Right hindlimb (tissue), 1 donor: Measurements from ENCODE around the gene NR2F1.
"Not testable (repeated sequence)": the region's sequence is repeated elsewhere in the genome, so short reads cannot be mapped to it uniquely, and the experiment has no call there.

Experiments
- DNase-seq: peaks from one replicate; pipeline ENCODE4 v3.0.0-alpha.2; 2018

NR2F1 gene

DNA sequence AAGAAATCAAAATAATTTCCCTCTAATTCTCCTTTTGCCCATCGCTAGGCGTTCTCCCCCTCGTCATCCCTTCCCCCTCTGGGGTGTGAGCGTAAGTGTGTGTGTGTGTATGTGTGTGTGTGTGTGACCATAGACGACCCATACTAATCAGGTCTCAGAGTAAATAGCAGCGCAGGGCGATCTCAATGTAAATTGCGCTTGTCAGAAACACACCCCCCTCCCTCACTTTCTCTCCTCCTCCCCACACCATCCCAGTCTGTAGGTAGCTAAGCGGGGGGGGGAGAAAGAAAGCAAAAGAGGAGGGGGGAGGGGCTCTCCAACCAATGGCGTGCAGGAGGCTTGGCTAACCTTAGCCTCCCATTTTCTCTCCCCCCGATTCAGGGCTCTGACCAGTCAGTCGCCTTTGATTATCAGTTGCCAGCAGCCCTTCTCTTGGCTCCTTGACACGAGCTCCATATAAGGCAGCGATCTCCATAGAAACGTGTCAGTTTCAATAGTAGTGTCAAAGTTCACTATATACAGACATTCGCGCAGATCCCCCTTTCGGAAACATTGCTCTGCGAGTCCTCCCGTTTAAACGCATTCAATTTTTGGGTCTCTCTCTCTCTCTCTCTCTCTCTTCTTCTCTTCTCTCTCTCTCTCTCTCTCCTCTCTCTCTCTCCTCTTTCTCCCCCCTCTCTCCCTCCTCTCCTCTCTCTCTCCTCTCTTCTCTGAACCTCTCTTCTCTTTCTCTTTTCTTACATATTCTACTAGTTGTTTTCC, at the start of gene NR2F1:
NR2F1 (plus strand) TSS at position 546 of the 762 bp plus-strand sequence. CDS start 1,802 bp downstream, outside the sequence.
- DNase-seq: peak; percentile 83

DNA sequence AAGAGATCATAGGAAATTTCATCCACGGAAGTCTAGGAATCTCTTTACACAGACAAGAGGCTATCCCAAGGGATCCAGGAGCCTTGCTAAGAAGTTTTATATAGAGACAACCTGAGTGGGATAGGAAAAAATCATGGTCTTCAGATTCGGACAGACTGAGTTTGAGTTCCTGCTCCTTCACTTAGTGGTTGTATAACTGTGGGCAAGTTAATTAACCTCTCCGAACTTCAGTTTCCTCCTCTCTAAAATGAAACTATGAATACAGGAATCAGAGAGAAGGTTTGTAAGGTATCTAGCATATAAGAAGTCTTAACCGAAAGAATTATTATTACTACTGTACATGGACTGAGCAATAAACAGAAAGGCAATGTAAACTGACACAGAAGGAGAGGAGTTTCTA, 37.1 kb upstream of the NR2F1 start:
- DNase-seq: no peak

DNA sequence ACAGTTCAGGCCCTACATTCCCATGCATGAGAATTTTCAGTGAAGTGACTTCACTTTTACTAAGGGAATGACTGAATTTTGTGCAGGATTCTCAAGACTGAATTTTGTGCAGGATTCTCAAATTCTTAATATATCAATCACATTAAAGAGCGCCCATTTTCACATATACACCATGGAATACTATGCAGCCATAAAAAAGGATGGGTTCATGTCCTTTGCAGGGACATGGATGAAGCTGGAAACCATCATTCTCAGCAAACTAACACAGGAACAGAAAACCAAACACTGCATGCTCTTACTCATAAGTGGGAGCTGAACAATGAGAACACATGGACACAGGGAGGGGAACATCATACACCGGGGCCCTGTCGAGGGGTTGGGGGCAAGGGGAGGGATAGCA, 33.4 kb upstream of the NR2F1 start:
- DNase-seq: not testable (repeated sequence)

DNA sequence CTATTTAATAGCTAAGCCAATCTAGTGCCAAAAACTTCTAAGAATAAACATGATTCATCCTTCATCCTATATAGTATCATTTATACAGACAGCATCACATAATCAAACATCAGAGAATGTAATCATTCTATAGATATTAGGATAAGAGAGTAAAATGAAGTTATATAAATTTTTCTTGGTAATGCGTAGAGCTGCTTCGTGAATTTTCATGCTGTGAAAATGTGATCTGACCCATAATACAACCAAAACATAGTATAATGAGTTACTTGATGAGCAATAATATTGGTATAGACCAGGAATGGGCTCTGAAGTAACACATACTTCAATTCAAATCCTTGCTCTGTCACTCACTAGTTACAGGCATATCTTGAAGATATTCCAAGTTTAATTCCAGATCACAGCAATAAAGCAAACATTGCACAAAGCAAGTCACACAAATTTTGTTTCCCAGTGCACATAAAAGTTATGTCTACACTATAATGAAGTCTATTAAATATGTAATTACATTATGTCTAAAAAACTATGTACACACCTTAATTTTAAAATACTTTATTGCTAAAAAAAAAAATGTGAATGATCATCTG, 25.9 kb upstream of the NR2F1 start:
- no peak for DNase-seq

DNA sequence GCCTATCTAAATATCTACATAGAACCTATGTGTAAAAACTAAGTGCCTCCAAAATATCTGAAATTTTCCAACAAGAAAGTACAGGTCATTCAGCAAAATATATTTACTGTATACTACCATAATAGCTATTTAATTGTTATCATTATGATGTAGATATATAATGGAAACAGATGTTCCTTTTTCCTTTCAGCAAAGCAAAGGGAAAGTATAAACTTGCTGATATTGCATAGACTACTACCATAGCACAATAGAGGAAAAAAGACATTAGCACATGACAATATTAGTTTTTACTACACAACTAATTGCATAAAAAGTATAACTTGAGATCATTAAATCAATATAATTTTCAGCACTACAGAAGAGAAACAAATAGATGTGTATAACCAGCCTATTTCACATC, 16.9 kb upstream of the NR2F1 start:
- no peak for DNase-seq

DNA sequence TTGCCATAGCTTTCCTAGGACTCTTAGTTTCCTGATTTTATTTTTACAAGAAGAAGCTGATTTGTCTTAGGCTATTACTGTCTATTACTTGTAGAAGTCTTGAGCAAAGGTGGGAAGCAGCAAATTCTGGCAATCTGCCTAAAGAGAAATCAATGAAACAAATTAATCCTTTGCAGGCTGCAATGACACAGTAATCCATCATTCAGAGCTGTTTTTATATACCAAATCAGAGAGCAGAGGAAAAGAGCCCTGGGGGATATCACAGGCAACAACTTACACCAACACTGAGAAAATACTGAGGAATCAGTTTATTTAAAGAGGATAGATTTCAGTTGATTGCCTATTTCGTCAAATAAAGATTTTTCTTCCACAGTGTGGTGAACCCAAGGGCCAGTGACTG, 15.6 kb upstream of the NR2F1 start:
- no peak for DNase-seq

DNA sequence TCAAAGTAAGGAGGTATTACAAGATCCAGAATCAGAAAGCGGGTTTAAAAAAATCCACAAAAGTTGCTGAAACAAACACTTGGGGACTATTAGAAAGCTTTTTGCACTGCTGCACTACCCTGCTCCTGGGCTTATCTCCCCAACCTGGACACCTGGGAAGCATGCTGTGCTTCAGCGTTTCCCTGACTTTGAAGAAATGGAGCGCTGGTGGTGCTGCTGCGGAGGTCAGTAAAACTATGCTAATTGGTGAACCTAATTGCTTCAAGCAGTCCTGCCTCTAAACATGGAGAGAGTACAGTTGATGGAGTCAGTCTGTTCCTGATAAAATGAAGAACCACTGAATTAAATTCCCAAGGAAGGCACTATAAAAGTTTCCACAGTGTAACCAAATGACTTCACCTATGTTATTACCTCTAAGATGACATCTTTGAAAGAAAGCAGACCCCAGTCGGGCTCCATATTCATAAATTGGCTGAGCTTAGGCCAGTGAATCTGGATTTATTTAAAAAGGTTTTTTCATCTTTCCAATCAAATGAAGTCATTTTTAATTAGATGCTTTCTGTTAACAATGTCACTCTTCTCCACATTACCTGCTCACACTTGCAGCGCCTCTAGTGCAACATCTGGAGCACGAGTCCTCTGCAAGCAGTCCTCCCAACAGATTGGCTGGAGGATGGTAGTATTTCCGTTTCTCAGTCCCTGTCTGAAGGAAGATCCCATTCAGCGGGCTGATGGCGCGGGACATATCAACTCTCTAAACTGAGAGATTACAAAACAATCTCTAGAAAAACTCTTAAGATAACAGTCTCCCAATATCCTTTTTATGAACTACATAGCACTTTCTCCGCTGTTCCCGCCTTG, 13.5 kb upstream of the NR2F1 start:
- no peak for DNase-seq

DNA sequence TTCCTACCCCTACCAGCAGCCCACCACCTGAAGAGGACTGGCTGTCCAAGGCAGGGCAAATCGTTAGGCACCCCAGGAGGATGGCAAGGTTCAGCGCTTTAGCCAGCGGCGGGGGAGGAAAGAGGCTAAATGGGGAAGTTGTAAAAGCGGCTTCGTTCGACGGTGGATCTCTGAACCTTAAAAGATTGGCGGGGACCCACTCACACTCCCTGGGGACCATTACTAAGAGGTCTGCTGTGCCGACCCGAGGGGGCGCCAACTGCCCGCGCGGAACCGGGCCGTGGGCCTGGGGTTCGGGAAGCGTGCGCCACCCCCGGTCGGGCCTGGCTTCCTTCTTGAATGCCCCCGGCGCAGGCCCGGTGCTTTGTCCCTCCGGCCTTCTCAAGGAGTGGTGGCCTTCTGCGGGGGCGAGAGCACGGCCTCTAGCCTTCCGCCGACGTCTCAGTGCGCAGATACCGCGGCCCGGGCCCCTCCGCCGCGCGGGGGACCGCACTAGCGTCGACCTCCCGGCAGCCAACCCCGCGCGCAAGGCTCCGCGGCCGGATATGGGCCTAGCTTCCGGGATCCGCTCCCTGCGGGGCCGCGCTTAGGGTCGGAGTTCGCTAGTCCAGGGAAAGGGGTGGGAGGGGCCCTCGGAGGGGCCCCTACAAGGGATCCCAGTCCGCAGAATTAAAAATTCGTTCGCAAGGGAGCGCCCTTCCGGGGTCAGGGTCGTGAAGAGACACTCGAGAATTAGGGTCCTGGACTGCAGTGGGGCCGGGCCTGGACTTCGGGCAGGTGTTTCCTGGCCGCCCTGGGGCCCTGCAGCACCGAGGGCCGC, 12.5 kb upstream of the NR2F1 start:
- DNase-seq: peak; percentile 55

DNA sequence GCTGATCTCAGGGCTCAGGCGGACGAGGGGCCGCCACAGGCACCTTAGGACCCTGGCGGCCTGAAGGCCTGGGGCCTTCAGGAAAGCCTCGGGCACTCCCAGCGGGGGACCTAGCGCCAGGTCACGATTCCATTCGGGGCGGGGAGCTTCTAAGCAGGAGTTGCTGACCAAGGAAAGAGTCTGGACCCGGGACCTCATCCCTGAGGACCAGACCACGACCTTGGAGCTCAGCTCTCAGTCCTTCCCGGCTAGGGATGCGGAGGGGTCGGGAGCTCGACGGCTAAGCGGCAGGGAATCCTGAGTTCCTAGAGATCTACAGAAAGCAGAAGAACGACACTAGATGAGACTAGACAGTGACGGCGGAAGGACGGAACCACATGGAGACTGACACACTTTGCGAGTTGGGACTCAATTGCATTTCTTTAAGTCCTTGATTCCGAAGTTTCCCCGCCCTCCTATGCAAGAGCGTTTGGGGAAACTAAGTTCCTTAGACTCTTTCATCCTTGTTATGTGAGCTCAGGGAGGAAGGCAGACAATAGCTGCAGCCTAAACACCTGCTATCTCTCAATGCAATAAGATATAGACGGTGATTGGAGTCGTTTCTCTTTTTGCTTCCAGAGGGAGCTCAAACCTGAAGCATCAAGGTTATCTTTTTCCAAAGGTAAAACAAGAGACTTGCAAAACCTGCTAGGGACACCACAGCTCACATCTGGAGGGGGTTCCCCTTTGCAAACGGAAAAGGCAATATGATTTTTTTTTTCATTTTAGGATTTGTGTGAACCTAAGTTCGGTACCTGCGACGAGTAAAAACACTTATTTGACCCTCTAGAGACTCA, 11.7 kb upstream of the NR2F1 start:
- no peak for DNase-seq

DNA sequence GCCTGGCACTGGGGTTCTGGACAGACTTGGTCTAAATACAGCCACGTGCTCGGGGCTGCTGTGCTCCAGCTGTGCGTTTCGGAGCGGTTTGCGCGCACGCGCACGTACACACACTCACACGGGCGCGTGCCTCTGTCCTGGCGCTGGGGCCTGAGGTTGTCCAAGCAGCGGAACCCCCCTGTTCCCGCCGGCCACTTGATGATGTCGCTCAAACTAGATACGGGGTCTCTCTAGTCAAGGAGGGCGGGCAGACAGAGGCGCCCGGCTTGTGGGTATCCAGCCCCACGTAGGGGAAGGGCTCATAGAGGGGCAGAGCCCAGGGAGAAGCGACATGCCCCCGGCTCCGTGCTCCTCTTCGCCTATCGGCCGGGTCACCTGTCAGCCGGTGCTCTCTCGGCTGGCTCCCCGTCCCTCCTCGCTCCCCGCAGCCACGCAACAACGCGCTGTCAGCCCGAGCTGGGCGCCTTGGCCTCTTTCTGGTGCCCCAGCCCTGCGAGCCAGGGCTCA, 10.9 kb upstream of the NR2F1 start:
- no peak for DNase-seq

DNA sequence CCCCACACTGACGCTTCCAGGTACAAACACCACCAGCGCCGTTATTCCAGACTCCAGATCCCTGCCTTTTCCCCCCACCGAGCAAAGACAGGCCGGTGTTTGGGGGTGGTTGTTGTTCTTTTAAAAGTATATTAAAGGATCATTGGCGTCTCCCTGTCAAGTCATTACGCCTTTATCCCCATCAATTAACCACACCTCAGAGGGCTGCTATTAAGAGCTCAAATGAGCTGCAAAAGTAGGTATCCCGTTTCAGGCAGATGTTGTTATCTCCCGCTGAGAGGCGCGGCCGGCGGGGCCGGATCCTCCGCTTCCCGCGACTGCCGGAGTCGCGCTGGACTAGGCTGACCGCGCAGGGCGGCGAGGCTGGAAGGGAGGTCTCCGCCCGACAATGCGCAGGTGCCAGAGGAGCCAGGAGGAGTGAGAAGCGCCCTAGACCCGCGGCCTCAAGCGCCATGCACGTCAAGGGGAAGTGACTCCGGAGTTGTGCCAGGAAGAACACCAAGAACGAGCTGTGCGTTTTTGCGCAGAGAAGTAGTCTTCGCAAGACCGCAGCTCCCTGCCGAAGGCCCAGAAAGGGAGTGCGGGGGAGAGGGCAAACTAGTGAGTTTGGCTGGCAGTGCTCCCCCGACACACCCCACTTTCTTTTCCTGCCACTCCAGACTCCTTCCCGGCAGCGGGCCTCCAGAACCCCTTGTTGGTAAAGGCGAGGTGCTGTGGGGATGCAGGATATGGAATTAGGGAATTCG, 10.2 kb upstream of the NR2F1 start:
- DNase-seq: no peak

DNA sequence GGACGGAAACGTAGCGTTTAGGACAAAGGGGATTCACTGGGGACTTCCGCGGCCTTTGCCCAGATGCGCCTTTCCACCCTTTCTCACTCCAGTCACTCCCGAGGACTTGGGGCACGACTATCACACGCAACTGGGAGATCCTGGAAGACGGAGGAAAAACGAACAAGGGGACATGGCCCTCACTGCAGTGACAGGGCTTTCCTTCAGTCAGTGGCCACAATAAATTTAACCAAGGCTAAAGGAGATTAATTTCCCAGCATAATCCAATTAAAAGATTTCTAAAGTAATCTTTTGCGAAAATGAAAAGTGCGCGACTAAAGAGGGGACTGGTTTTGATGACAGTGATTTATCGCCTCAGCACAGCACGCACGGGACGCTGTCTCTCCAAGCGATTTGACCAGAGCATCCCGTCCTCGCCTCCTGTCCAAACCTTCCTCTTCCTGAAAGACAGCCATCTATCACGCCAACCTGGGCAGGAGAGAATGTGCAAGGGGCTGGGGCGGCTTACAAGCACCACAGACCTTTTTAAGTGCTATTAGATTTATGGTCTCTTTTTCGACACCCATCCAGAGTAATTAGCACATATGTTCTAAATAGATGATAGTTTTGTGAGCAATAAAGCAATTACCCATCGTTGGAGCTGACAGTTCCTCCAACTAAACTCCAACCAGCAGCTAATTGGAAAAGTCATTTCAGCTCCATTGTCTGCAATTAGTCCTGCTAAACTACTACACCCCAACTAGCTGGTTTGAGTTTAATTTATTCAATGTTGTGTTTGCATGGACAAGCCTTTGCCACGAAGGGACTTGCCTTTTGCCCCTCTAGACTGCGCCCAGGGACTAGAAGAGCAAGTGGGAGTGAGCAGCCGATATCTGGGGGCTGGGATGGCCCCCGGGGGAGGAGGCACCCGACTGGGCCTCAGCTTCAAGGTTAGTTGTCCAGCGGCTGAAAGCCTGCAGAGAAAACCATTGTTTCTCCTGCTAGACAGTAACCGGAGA, 9.4 kb upstream of the NR2F1 start:
- DNase-seq: no peak

DNA sequence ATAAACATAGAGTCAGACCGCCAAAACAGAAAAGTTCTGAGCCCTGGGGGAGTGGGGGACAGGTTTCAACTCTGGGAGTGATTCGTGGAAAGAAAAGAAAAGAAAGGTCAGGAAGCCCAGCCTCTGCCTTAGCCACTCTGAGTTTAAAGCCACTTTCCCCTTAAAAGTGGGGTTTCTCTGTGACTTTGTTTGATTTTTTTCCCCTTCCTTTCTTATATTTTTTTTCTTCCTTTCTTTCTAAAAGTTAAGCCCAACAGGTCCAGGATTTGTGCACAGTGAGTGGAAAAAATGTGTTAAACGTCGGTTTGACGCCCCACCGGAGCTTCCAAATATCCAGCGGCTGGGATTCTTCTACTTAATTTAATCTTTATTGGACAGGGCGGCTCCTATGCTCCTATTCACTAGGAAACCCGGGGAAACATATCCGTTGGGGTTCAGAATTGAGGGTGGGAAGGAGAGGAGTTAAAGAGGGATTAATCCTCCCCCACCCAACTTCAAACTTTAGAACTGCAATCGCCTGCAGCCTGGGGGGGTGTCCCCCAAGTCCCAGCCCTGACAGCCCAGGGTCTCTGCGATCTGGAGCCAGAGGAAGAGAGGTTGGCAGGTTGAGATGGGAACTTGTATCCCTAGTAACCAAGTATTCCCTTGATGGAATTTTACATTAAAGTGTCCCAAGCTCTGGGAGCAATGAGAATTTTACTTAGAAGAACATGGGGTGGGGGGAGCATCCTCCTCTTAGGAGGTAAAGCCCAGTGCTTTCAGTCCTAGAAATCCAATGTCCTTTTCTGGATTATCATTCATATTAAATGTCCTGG, 8.3 kb upstream of the NR2F1 start:
- no peak for DNase-seq

DNA sequence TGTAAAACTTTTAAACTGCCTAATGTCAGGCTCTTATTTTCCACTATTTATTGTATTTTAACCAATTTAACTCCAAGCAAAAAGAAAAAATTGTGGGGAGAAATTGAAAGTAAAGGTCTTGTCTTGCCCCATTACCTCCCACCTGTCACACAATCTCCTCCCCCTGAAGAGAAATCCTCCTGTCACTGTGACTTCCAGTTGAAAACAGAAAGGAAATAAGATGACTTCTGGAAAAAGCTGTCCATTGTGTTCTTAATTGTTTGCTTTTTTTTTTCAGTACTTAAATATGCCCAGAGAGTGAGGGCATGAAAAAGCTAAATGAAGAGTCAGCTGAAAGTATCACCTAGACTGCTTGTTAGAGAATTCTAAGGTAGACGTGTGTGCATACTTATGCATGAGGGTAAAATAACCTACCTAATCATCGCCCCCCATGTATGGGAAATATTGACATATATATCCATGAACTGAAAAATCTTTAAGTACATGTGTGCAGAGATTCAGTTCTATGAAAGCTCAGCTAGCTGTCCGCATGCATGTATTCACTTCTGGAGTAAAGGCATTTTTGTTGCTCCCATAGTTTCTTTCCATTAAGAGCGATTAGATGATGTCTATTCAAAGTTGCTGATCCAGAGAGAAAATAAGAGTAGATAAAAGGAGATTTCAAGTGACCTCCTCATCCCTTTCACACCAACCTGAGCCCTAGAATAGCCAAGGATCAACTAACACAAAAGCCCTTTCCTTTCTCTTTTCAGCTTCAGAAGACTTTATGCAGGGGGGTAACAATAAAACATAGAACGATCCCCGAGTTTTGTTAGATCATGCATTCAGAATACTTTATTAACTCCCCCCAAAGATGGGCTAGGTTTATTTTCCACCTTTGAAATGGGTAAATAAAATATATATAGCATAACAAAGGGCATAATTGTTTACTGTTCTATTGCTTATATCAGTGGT, 7.3 kb upstream of the NR2F1 start:
- no peak for DNase-seq

DNA sequence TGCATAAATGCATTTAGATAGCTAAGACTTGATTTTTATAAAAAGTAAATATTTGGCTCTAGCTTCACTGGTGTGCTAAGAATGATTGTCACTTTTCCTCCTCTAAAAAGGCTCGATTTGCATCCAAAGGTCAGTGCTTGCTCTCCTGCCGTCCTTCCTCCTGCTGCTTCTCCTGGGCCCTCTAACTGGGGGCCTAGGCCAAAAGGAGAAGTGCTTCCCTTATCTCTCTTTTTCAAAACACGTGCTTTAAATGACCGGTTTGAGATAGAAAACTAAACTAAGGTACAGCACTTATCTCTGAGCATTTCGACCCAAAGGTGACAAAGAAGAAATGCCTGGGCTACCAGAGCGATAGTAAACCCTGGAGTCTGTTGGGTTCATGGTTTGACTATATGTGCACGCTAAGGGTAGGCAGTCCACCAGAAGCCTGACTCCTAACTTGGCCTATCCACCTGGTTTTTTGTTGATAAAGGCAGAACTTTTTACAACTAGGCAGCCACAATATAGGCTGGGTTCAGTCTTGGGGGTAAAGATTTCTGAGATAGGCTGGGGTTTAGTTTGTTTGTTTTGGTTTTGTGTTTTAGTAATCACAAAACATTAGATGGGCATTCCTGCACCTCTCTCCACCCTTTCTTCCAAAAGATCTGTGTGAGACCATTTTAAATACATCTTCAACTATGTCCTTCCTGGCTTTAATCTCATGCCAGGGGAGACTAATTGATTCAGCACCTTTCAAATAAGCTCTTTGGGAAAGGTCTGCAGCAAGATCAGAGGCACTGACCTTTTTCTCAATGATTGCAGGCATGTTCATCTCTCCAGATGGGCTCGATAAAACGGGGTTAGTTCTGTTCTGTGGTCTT, 5.8 kb upstream of the NR2F1 start:
- DNase-seq: no peak
